ENCODE measurements around the gene PARP4.

GRCh38 chr13:24491845-24492244 is 20.7 kb downstream of the PARP4 start:
- TF ChIP-seq CTCF (IDR thresholded peaks at IDR 0.05), result no peak
- TF ChIP-seq MAZ (IDR thresholded peaks at IDR 0.05; ENCODE audit: borderline replicate concordance, low read depth, low read length), result no peak

All from A549 (cell line).